G401.6 (cell line): ENCODE measurements around the gene CELSR3.
A peak's percentile ranks its signal among the peaks of the same experiment; 100 is the strongest.

Experiments
- FAIRE-seq: peaks from 2 replicates; lab custom pipeline; 2012; peaks lifted over from hg19 to GRCh38; lab: Jason Lieb, UNC

CELSR3 gene

DNA sequence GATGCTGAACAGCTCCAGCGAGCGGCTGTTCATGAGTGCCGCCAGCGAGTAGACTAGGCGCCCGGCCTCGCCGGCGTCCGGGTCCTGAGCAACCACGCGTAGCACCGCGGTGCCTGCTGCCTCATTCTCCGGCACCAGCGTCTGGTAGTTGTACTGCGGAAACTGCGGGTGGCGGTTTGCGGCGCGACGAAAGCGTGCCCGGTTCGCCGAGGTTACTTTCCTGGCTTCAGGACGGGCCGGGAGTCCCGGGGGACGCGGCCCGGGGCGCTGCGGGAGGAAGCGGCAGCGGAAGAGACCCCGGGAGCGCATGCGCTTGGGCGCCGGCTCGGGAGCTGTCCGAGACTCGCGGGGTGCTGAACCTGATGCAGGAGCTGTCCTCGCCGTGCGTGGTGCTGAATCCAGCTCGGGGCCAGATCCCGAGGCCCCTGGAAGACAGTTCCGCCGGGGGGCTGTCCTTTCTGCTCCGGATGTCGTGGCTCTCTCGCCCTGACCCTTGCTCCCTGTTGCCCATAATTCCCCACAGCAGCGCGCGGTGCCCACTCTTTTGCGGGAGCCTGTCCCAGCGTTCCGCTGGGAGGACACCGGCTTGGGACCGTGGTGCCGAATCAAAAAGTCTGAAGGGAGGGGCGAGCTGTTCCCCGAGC is 1.1 kb downstream of the CELSR3 start:
- no peak for FAIRE-seq

DNA sequence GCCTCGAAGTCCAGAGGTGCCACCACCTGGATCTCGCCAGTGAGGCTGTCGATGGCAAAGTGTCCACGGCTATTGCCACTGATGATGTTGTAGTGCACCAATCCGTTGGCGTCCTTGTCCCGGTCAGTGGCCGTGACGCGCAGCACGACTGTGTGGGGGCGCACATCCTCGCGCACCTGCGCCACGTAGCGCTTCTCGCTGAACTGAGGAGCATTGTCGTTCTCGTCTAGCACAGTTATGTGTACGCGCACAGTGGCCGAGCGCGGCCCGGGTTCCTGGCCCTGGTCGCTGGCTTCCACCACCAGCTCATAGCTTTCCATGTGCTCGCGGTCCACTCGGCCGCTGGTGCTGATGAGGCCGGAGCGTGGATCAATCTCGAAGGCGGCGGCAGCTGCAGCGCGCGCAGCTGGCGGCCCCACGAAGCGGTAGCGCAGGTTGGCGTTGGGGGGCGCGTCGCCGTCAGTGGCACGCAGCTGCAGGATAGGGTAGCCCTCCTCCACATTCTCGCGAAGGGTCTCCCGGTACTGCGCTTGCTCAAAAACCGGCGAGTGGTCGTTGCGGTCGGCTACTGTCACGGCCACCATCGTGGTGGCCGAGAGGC is 1.8 kb downstream of the CELSR3 start:
- no peak for FAIRE-seq

DNA sequence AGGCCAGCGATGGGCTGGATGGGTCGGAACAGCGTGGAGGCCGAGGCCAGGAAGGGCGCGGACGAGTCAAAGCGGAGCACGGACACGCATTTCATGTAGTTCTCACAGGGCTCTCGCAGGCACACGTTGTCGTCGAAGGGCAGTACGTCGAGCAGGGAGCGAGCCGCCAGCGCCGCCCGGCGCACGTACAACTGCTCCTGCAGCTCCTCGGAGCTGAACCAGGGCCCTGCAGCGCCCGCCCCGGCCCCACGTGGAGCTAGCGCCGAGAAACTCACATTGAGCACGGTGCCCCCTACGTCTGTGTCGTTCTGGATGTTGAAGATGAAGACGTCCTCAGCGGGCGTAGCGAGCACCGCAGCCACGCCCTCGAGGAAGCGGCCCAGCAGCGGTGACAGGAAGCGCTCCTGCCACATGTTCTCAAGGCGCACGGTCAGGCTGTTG is 5.8 kb downstream of the CELSR3 start:
- FAIRE-seq = no peak

DNA sequence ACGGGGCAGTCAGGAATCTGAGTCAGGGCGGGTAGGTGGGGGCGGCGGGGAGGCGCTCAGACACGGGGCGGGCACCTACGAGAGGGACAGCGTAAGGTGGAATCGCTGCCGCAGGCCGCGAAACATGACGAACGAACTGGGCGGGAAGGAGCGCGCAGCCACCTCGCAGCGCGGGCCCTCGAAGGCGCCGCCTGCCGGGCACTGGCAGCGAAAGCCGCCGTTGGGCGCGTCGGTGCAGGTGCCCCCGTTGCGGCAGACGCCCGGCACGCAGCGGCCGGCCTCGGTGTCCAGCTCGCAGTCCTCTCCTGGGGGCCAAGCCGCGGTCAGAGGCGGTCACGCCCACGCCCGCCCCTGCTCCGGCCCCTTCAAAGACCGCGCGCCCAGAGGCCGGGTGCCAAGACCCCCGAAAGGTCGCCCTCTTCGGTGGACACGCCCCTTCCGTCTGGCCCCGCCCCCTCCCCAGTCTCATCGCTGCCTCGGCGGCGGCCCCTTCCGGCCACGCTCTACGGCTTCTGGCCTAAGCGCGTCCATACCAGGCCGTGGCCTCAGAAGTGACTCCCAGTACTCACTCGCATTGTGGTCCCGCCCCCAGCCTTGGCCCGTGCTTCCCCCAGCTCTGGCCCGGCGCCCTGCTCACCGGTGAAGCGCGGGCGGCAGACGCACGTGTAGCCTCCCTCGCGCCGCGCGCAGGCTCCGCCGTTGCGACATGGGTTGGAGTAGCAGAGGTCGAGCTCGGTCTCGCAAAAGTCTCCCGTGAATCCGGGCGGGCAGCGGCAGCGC is 6.4 kb downstream of the CELSR3 start:
- FAIRE-seq = no peak

DNA sequence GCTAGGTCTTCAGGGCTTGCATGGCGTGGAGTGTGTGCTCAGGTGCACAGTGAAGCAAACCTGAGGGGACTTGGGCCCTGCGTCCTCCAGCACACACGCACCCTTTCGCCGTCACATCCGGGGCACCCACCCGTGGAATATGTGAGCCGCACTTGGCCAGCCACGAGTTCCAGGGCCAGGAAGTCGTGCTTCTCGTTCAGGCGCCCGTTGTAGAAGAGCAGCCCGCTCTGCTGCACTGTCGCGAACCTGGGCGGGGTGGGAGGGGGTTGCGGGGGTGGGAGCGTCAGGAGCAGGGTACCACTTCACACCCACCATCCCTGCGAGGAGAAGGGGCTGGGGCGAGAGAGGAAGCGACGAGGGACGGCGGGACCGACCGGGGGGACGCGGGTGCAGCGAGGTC is 7.1 kb downstream of the CELSR3 start:
- FAIRE-seq = no peak

DNA sequence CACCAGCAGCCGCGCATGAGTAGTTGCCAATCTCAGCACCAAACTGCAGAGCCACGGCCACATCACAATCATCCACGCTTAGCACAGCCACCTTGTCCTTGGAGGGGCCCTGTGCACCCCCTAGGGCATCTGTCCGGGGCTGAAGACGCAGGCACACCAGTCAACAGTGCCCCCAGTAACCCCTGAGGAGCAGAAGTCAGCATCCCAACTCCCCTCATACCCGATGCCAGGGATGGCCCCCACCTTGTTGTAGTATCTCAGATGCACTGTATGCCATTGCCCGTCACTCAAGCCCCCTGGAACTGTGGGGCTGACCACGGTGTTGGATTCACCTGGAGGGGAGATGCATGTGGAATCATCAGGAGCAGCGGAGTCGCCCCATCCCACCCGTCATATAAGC is 7.6 kb downstream of the CELSR3 start:
- no peak for FAIRE-seq

DNA sequence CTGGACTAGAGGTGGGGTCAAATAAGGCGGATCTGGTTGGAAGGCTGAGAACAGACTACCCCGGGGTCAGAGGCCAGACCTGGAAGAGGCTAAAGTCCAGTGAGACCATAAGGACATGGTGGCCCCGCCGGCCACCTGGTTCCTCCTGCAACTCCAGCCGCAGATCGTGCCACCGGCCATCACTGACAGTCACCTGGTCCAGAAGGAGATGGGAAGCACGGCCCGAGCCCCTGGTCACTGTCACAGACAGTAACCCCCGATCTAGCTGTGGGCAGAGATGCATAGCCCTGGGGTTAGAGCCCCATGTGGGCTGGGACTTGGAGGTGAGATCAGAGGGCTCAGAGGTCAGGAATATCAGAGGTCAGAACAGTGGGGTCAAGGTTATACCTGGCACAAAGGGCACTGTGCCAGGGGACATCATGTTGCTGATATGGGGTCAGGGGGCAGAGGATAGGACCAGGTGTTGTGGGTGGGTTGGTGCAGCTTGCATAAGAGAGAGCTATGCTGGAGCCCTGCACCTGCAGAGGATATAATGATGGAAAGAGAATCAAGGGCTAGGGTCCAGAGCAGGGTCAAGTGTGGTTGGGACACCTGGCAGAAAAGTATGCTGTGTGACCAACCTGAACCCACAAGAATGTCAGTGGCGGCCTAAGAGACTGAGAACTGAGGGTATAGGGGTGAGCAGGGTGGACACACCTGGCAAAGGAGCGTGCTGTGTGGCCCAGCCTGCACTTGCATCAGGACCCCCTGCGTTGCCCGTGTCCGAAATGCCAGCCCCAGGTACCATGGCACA is 9.6 kb downstream of the CELSR3 start:
- FAIRE-seq = no peak

DNA sequence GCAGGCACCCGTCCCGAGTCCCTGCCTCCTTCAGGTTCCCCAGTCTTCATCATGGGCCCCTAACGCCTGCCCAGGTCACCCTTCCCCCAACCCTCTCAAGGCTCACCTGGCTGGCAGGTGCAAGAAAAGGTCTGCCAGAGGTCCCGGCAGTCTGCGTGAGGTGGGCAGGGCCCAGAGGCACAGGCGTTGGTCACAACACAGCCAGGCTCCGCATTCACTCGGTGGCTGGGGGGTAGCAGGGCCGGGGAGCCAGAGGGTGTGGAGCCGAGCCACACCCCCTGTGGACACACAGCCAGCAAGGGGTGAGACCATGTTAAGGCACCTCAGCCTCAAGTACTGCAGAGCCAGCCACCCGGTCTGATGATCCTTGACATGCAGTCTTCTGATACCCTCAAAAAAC is 10.9 kb downstream of the CELSR3 start:
- FAIRE-seq = no peak

DNA sequence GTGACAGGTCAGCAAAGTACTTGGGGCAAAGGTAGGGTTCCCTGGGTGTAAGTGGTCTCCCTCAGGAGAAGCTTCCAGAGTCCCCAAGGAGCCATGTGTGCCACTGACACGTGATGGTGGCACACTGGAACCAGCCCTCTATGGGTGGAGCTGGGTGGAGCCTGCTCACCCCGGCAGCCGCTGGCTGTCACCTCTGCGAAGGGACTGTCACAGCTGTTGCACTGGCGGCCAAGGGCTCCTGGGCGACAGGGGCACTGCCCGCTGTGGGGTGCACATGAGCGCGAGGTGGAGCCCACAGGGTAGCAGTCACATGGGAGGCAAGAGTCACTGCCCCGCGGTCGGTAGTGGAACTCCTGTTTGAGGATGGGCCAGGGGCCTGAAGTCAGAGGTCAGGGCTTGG is 12.0 kb downstream of the CELSR3 start:
- FAIRE-seq = no peak

DNA sequence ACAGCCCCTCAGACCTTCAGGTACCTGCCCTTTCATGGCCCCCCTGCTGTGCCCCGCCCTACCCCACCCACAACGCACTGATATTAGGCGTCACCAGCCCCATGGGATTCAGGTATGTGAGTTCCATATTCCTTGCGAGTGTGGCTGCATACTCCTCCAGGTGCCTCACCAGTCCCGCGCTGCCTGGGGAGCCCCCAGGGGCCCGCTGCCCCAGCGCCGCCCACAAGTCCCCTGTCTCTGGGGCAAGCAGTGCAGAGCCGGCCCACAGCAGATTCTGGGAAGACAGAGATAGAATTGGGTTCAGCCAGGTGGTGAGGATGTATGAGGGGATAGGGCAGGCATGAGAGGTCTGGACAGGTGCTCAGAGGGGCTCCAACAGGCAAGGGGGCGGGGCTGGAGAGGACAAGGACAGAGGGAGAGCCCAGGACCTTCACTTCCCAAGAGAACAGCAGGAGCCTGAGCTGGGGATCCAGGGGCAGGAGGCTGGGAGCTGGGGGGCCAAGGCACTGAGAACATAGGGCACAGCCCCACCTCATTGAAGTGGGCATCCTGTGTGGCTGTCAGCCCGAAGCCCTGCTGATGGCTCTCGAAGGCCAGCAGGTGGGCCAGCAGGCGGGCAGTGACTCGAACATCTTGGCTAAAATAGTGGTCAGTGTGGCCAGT is 14.4 kb downstream of the CELSR3 start:
- no peak for FAIRE-seq

DNA sequence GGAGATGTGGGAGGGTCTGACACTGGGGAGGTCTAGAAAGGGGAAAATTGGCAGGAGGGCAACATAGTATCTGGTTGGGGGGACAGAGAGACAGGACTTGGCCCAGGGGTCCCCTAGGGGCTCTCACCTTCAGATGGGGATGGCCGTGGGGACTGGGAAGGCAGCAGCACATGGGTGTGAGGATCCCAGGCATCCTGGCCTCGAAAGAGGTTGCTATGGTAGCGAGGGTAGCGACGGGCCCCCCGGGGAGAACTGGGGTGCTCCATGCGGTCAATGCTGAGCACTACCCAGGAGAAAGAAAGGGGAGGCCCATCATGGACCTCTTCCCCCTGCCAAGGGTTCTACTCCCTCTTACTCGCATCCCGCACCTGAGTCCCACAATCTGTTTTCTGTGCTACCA is 15.0 kb downstream of the CELSR3 start:
- no peak for FAIRE-seq

DNA sequence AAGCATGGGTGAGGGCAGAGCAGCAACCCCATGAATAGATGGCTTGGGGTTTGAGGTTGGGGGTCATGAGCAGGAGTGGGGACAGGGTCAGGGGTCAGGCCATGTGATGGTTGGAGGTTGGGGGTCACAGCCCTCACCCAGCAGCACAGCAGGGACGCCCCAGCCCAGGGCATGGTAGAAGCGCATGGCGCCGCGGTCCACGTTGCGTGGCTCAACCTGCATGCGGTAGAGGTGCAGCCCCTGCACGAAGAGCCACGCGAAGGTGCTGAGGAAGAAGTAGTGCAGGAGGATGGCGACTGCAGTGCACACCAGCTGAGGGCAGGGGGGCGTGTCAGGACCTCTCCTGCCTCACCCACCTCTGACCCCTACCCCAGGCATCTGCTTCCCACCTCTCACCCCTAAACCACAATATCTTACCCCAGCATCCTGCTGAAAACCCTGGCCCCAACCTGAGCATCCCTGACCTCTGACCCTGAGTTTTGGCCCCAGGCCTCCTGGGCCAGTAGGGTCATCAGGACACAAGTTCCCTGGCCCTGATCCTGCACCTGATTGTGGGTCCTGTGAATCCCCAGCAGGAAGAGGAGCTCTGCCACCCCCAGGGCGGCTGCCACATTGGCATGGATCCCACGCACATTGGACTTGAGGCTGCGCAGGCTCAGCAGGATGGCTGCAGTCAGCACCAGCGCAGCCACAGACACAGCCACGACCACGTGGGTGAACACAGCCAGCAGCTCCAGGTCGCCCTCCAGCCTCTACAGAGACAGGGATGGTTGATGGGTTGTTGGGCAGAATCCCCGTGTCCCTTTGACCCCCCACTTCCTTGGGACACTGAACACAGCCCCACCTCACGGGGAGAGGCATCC is 17.6 kb downstream of the CELSR3 start:
- no peak for FAIRE-seq

DNA sequence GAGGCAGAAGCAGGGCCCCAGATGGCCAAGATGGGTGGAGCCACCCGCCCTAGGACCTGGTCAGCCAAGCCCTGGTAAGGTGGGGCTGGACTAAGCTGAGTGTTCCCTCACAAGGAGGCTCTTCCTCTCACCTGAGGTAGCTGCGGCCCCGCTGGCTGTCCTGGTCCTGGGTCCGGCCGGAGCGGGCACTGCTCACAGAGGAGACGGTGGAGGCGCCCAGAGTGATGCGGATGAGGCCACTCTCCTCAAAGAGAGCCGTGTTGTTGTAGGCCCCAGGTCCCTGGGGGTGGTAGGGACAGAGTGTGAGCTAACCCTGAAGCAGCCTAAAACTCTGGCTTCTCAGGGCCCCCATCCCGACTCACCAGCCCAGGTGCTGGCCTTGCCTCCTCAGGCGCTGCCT is 20.1 kb downstream of the CELSR3 start:
- no peak for FAIRE-seq

DNA sequence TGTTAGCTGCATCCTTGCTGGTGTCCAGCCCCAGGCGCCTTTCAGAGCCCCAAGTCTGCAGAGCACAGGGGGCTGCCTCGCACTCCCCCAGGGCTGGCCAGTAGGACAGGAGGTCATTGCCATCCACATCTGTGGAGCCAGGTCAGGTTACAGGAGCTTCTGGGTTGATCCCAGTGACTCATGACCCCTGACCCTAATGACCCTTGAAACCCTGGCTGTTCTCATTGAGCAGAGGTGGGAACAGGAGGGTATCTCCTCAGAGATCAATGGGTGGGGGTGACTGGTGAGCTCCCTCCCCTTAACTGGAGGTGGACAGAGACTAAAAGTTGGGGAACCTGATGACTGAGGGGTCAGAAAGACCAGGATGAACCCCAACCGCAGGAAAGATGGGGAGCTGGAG is 21.3 kb downstream of the CELSR3 start:
- FAIRE-seq = no peak

DNA sequence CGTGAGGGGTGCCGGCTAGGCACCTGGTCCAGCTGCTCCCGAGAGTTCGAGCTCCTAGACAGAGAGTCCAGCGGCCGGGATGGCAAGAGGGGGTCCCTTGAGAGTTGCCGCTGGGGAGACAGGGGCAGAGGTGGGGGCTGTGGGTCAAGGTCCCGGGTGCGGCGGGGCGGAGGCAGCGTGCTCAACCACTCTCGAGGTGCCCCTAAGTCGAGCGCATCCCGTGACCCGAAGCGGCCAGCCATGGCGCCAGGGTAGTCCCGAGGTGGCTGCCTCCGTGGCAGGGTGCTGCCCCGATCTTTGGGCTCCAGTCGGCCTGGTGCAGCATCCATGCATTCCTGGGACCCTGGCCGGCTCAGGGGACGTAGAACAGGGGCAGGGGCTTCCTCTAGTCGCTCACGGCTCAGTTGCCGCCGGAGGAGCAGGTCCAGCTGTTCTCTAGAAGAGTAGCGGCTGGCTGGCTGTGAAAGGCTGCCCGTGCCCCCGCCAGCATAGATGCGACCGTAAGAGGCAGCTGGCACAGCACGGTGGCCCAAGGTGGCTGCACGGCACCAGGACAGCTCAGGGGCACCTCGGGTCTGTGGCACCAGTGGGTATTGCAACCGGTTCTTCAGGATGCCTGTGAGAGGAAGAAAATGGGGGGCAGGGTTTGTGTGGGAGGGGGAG is 22.6 kb downstream of the CELSR3 start:
- no peak for FAIRE-seq

DNA sequence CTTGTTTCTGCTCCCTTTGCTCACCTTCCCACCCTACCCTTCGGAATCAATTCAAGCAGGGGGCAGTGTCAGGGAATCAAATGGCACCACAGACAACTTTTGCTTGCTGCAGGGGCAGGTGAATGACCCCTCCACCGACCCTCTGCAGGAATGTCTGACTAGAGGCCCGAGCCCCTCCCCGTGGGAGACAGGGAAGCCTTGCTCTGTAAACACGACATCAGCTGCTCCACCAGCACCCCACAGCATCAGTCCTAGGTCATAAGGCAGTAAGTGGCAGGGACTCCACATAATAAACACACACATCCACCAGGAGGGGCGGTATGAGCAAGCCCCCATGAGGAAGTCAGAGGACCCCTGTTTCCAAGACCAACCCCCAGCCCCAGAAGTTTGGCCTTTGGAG is 25.4 kb downstream of the CELSR3 start:
- no peak for FAIRE-seq

DNA sequence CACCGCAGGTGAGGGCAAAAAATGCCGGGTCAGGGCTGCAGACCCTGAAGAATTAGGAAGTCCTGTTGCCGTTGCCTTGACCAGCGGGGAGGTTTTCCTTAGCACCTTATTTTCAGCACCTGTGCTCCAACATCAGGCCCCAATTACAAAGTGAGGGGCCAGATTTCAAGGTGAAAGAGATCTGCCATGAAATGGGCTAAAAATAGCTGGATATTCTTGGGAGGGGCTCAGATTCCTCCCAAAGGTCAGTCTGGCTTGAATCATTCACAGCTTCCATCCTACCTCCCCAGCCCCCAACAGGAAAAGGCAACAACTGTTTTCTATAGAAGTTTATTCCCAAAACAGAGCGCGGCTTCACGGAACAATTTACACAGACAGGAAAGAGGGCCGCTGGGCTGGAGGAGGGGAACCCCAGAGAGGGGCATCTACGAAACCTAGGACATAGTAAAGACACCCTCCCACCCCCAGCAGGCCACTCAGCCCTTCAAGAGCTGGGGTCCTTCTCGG is 26.5 kb downstream of the CELSR3 start:
- FAIRE-seq = no peak

DNA sequence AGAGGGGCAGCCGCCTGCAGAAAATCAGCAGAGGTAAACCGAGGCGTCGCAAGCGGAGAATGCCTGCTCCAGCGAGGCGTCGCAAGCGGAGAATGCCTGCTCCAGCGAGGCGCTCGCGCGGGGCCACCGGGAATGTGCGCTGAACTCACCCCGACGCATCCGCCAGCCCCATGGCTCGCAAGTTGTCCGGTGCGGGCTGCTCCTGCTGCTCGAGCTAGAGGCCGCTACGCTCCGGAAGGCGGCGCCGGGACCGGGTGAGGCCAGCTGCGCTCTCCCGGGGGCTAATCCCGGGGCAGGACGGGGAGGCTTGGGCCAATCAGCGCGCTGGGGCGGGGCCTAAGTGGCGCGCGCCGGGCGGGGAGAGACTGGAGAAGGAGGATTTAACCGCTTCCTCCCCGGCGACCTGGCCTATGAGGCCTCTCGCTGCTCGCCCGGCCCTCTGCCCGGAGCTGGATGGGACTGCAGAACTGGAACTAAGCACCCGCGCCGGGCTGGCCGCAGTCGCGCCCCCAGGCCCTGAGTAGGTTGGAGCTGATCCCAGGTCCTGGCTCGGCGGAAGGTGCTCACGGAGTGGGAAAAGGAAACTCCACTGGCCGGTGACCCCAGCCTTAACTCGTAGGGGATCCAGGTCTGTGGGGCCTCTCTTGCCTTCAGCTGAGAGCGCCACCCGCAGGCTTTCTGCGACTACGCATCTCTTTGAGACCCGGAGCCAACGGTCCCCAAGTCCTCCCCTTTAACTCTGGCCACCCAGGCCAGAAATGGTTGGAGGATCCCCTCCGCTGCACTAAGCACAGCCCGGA is 27.3 kb downstream of the CELSR3 start, which contains the start of gene SLC26A6:
TSS of gene SLC26A6 (minus strand) at position 240 of the 800 bp plus-strand sequence. CDS start at position 172, 68 bp downstream.
- peak; percentile 98 for FAIRE-seq

DNA sequence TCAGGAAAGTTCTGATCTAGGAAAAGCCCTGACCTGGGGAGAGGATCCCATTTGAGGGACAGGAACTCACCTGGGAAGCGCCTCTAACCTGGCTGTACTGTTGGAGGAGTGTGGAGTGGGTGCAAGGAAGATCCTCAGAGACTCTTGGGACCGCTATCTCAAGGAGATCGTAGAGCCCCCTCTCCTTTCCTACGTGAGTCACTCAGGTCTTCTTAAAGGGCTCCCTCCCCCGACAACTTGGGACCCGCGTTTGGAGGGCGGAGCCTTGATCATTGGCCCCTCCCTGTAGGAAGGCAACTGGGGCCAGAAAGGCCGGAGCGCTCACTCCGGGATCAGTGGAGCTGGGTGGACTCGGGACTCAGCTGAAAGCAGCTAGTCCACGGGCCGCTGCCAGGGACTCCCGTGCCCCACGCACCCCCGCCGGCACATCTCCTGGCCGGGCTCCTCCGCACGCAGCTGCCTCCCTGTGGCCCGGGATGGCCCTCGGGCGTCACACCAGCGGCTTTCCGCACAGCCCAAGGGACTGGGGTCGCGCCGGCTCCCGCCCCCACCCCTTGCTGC is 27.9 kb downstream of the CELSR3 start:
- peak; percentile 30 for FAIRE-seq
